Astrocyte of the spinal cord (primary cell): ENCODE data around the gene APOBEC3A.

Experiments
- DNase-seq: peaks from one replicate; pipeline ENCODE4 v3.0.0; 2011; ENCODE audit warnings: low read depth, low spot score
- H3K4me3 ChIP-seq: 2 replicates; pipeline ENCODE4 v1.5.1; 2011; ENCODE audit warnings: low read depth, mild to moderate bottlenecking, low read length, moderate library complexity
- CTCF ChIP-seq: IDR thresholded peaks from 2 replicates; pipeline ENCODE4 v1.5.1; 2012; ENCODE audit warnings: low read depth, mild to moderate bottlenecking, low read length, inconsistent platforms
- in situ Hi-C: cut with HindIII; loops from 2 replicates; pipeline ENCODE4 v1.10.0; 2017; ENCODE audit warnings: low sequenced_read_pairs

APOBEC3A gene

GRCh38 chr22:38965614-38966379 is 8.4 kb downstream of the APOBEC3A start:
- in situ Hi-C loops: no loop called here
- no peak overlapping the region for H3K4me3 ChIP-seq
- TF ChIP-seq CTCF: no peak
- no peak for DNase-seq

- TF ChIP-seq CTCF: no peak
- in situ Hi-C loops: no loop called here
- no peak for DNase-seq
- H3K4me3 ChIP-seq: no peak overlapping the region
Observed at GRCh38 chr22:38966380-38966702, 8.9 kb downstream of the APOBEC3A start.

GRCh38 chr22:38966942-38967341 is 9.5 kb downstream of the APOBEC3A start:
- in situ Hi-C loops: no loop called here
- no peak overlapping the region for H3K4me3 ChIP-seq
- no peak for DNase-seq
- no peak for TF ChIP-seq CTCF

GRCh38 chr22:38967451-38968450 is 10.3 kb downstream of the APOBEC3A start:
- no peak for TF ChIP-seq CTCF
- in situ Hi-C loops: no loop called here
- no peak overlapping the region for H3K4me3 ChIP-seq
- DNase-seq: no peak

- TF ChIP-seq CTCF: no peak
- in situ Hi-C loops: no loop called here
- H3K4me3 ChIP-seq: no peak overlapping the region
- DNase-seq: no peak
Observed at GRCh38 chr22:38968801-38969200, 11.4 kb downstream of the APOBEC3A start.

- no peak for TF ChIP-seq CTCF
- DNase-seq: no peak
- in situ Hi-C loops: no loop called here
- H3K4me3 ChIP-seq: no peak overlapping the region
Observed at GRCh38 chr22:38970551-38970950, 13.1 kb downstream of the APOBEC3A start.
